Liver (tissue), 9 donors: ENCODE results near the gene COX17. TPM values are rescaled to one million over a fixed set of nuclear protein-coding genes. Genes with fewer than 3 reads are reported as not detected.

ENCODE experiments used
- DNase-seq: peaks from one replicate; pipeline ENCODE4 v3.0.0-alpha.2; 2017; ENCODE audit warnings: low spot score
- H3K27ac ChIP-seq, 2 donors: one replicate each; pipeline ENCODE4 v1.7.0; 2013; ENCODE audit warnings: inconsistent platforms in 2 of 2, low read length in 2 of 2, control low read depth in 1 of 2, low read depth in 1 of 2, mild to moderate bottlenecking in 1 of 2
- H3K27me3 ChIP-seq, 4 donors: one replicate each; pipeline versions ENCODE4 v1.6.1 to v1.7.0; 2013; ENCODE audit warnings: low read length in 3 of 4, inconsistent platforms in 1 of 4, mild to moderate bottlenecking in 1 of 4, moderate library complexity in 1 of 4; ENCODE audit not compliant: control insufficient read depth in 4 of 4, insufficient read depth in 4 of 4
- H3K36me3 ChIP-seq, 4 donors: one replicate each; pipeline versions ENCODE4 v1.6.1 to v1.7.0; 2013; ENCODE audit warnings: low read length in 3 of 4, mild to moderate bottlenecking in 3 of 4, low read depth in 1 of 4, moderate library complexity in 1 of 4; ENCODE audit not compliant: control insufficient read depth in 4 of 4, insufficient read depth in 3 of 4
- H3K4me1 ChIP-seq, 4 donors: one replicate each; pipeline versions ENCODE4 v1.6.1 to v1.7.0; 2013; ENCODE audit warnings: low read length in 3 of 4, mild to moderate bottlenecking in 3 of 4, moderate library complexity in 1 of 4; ENCODE audit not compliant: control insufficient read depth in 4 of 4, insufficient read depth in 4 of 4
- H3K4me3 ChIP-seq, 3 donors: one replicate each; pipeline versions ENCODE4 v1.6.1 to v1.7.0; 2013; ENCODE audit warnings: low read length in 3 of 3, control low read depth in 1 of 3, low read depth in 1 of 3, mild to moderate bottlenecking in 1 of 3
- H3K9ac ChIP-seq, 2 donors: one replicate each; pipeline ENCODE4 v1.7.0; 2013; ENCODE audit warnings: low read length in 2 of 2, mild to moderate bottlenecking in 2 of 2, moderate library complexity in 2 of 2, control low read depth in 1 of 2, low read depth in 1 of 2
- H3K9me3 ChIP-seq, 4 donors: one replicate each; pipeline versions ENCODE4 v1.6.1 to v1.7.0; 2013; ENCODE audit warnings: low read length in 3 of 4; ENCODE audit not compliant: control insufficient read depth in 4 of 4
- ATF3 ChIP-seq: IDR thresholded peaks from 2 replicates; pipeline ENCODE4 v1.6.1; 2016; ENCODE audit warnings: antibody characterized with exemption
- CTCF ChIP-seq: fragments of 150-350 bp; IDR thresholded peaks from 2 replicates; pipeline ENCODE4 v1.5.1; 2017; ENCODE audit warnings: improper control_type of control experiment, low read depth, low read length; ENCODE audit not compliant: missing input control
- EGR1 ChIP-seq, 2 donors: IDR thresholded peaks; 2 replicates each; pipeline ENCODE4 v1.6.1; 2016 to 2018; ENCODE audit warnings: antibody characterized with exemption in 2 of 2, low read depth in 2 of 2
- FOXA1 ChIP-seq: IDR thresholded peaks from 2 replicates; pipeline ENCODE4 v1.6.1; 2016; ENCODE audit warnings: antibody characterized with exemption
- HNF4A ChIP-seq, 2 donors: conservative IDR thresholded peaks; 2 replicates each; pipeline ENCODE4 v1.6.1; 2016; ENCODE audit warnings: antibody characterized with exemption in 2 of 2, mild to moderate bottlenecking in 2 of 2
- HNF4G ChIP-seq: IDR thresholded peaks from 2 replicates; pipeline ENCODE4 v1.6.1; 2016; ENCODE audit warnings: antibody characterized with exemption
- JUND ChIP-seq, 2 donors: IDR thresholded peaks; 2 replicates each; pipeline ENCODE4 v1.6.1; 2016; ENCODE audit warnings: antibody characterized with exemption in 2 of 2
- NR2F2 ChIP-seq: IDR thresholded peaks from 2 replicates; pipeline ENCODE4 v1.6.1; 2016; ENCODE audit warnings: antibody characterized with exemption
- REST ChIP-seq: IDR thresholded peaks from 2 replicates; pipeline ENCODE4 v1.6.1; 2016; ENCODE audit warnings: antibody characterized with exemption, mild to moderate bottlenecking
- RXRA ChIP-seq, 2 donors: IDR thresholded peaks; 2 replicates each; pipeline ENCODE4 v1.6.1; 2017 to 2018; ENCODE audit warnings: antibody characterized with exemption in 2 of 2, mild to moderate bottlenecking in 1 of 2
- SP1 ChIP-seq: IDR thresholded peaks from 2 replicates; pipeline ENCODE4 v1.6.1; 2018; ENCODE audit warnings: antibody characterized with exemption, mild to moderate bottlenecking
- TAF1 ChIP-seq: conservative IDR thresholded peaks from 2 replicates; pipeline ENCODE4 v1.6.1; 2016; ENCODE audit warnings: antibody characterized with exemption, mild to moderate bottlenecking
- YY1 ChIP-seq: IDR thresholded peaks from 2 replicates; pipeline ENCODE4 v1.6.1; 2016; ENCODE audit warnings: antibody characterized with exemption, mild to moderate bottlenecking
- ZBTB33 ChIP-seq: IDR thresholded peaks from 2 replicates; pipeline ENCODE4 v1.6.1; 2016; ENCODE audit warnings: antibody characterized with exemption
- WGBS: extraction: QIAGEN DNeasy Blood & Tissue Kit; methylation state at CpG from one replicate; pipeline ENCODE4 v1.1.7; 2013; 5-methylcytosine and 5-hydroxymethylcytosine counted together
- polyA plus RNA-seq, 2 donors: library from polyadenylated mRNA; stranded (reverse) in 1 of 2; unstranded in 1 of 2; fragments of 200-250 nt in 1 of 2; fragments of >200 nt in 1 of 2; fragmentation: Nextera tagmentation in 1 of 2; extraction: Ambion mirVana in 1 of 2; gene quantifications; one replicate each; pipeline versions ENCODE4 v1.2.1 to v1.2.3, GENCODE V29; 2013 to 2015
- total RNA-seq, 2 donors: library from RNA; depleted of rRNA; stranded (reverse); fragments of >200 nt; gene quantifications; one replicate each; pipeline ENCODE4 v1.2.3, GENCODE V29; 2014
- donor health status: healthy.
- donor health status: healthy.
- donor health status: healthy.
- donor health status: healthy.
- donor health status: healthy.

COX17 gene
- total and polyA plus RNA-seq, 4 donors: 10.3 to 164 (median 49.0) TPM

- Histone ChIP-seq H3K9me3 (no peaks in the 10 kb centered on the region), H3K9ac (no peak overlapping the region), H3K4me3 (no peak overlapping the region), H3K36me3 (peaks cover 0 to 26% (median 13%) of the 10 kb centered on the region in 4 donors), H3K27me3 (no peaks in the 10 kb centered on the region), H3K4me1 (no peaks in the 10 kb centered on the region), H3K27ac (no peak overlapping the region)
- 94% methylated on average over 9 of the region's 9 CpGs for WGBS
- TF ChIP-seq HNF4G (no peak), JUND (IDR thresholded peaks at IDR 0.05) (no peak), NR2F2 (no peak), REST (no peak), FOXA1 (no peak), HNF4A (conservative IDR thresholded peaks at IDR 0.05) (no peak), YY1 (no peak), CTCF (no peak), SP1 (no peak), EGR1 (IDR thresholded peaks at IDR 0.05; ENCODE audit: low read depth in 2 of 2) (no peak), RXRA (IDR thresholded peaks at IDR 0.05) (no peak), ATF3 (no peak)
- DNase-seq: no peak
Observed at GRCh38 chr3:119624002-119624720, 53.0 kb downstream of the COX17 start.

- Histone ChIP-seq H3K27ac (no peak overlapping the region), H3K4me1 (no peaks in the 10 kb centered on the region), H3K9ac (no peak overlapping the region), H3K9me3 (no peaks in the 10 kb centered on the region), H3K27me3 (no peaks in the 10 kb centered on the region), H3K4me3 (no peak overlapping the region), H3K36me3 (peaks cover 0 to 43% (median 19%) of the 10 kb centered on the region in 4 donors)
- WGBS: 97% methylated on average over 5 of the region's 5 CpGs
- no peak for DNase-seq
- TF ChIP-seq CTCF (no peak), ZBTB33 (no peak), JUND (IDR thresholded peaks at IDR 0.05) (no peak), SP1 (no peak), REST (no peak), TAF1 (no peak), RXRA (IDR thresholded peaks at IDR 0.05) (no peak), NR2F2 (no peak)
Observed at GRCh38 chr3:119620899-119621298, 56.3 kb downstream of the COX17 start.
